ENCODE results near the gene MAGI3. TPM values are rescaled to one million over a fixed set of nuclear protein-coding genes. Genes with fewer than 3 reads are reported as not detected.

The MAGI3 gene
- total RNA-seq, 1 experiment from 2014 or later, result 27.6 TPM

DNA sequence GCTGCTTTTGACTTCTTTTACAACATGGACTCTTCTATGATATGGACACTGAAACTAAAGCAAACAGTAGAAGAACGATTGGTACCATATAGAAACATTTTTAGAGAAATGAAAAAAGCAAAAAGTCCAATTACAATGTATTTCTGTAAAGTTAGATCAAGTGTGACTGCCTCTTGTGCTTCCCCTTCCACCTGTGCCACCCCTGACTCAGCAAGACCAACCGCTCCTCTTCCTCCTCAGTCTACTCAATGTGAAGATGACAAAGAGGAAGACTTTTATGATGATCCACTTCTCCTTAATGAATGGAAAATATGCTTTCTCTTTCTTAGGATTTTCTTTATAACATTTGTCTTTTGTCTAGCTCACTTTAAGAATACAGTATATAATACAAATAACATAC, 302.0 kb downstream of the MAGI3 start:
- H3K27ac Mint-ChIP-seq (ENCODE audit: unreplicated experiment), result no peak overlapping the region
- Histone ChIP-seq H3K4me3 (ENCODE audit: low read depth, low read length) (no peak overlapping the region), H3K27me3 (replicated peaks; ENCODE audit: control insufficient read depth, insufficient read depth, low read length) (no peaks in the 10 kb centered on the region), H3K36me3 (ENCODE audit: control insufficient read depth, insufficient read depth, low read length) (no peaks in the 10 kb centered on the region), H3K9me3 (peaks cover 3% of the 10 kb centered on the region; the same call in 1 of the 2 replicates), H3K4me1 (no peaks in the 10 kb centered on the region)
- no peak overlapping the region for H3K4me3 Mint-ChIP-seq (ENCODE audit: unreplicated experiment)
- H3K27me3 Mint-ChIP-seq (ENCODE audit: insufficient read depth, unreplicated experiment), result no peaks in the 10 kb centered on the region
- no TSS peak for BruUV-seq (replicated peaks)
- intact Hi-C loops (cut with micrococcal nuclease; ENCODE audit: unreplicated experiment), result no loop called here
- POLR2A ChIA-PET, result no interaction called here
- CTCF ChIA-PET, result no interaction called here
- no peaks in the 10 kb centered on the region for H3K4me1 Mint-ChIP-seq (ENCODE audit: low read depth, unreplicated experiment)
- H3K36me3 Mint-ChIP-seq (ENCODE audit: insufficient read depth, unreplicated experiment), result peaks cover 32% of the 10 kb centered on the region
- TF ChIP-seq CTCF (IDR thresholded peaks at IDR 0.05; ENCODE audit: insufficient read depth in 1 of 2, low read depth in 1 of 2, low read length in 1 of 2, severe bottlenecking in 1 of 2, unreplicated experiment in 1 of 2), result no peak
- H3K9me3 Mint-ChIP-seq (ENCODE audit: unreplicated experiment), result peaks cover 44% of the 10 kb centered on the region
- DNase-seq, result no peak

DNA sequence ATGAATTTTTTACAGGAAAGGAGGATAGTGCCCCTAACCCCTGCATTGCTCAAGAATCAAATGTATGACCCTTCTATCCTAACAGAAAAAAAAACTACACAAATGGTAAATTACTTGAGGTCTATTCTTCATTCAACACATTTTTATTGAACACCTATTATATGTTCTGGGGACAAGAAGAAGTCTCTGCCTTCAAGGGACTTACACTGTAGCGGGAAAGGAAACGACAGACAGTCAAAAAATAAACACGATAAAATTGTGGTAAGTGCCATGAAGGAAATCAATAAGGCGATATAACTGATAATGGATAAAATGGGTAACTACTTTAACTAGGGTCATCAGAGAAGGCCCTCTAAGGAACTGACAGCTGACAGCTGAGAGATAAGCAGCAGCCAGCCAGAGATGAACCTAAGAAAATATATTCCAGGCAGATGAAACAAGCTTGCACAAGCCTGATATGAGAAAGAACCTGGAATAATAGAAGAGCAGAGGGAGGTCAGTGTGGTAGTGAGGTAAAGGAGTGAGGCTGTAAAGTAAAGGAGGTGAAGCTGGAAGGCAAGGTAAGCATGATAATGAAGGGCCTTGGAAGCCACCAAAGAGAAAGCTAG, 302.6 kb downstream of the MAGI3 start:
- Mint-ChIP-seq H3K4me3 (ENCODE audit: unreplicated experiment) (no peak overlapping the region), H3K27ac (ENCODE audit: unreplicated experiment) (no peak overlapping the region), H3K36me3 (ENCODE audit: insufficient read depth, unreplicated experiment) (peaks cover 32% of the 10 kb centered on the region), H3K4me1 (ENCODE audit: low read depth, unreplicated experiment) (no peaks in the 10 kb centered on the region), H3K27me3 (ENCODE audit: insufficient read depth, unreplicated experiment) (no peaks in the 10 kb centered on the region), H3K9me3 (ENCODE audit: unreplicated experiment) (peaks cover 44% of the 10 kb centered on the region)
- intact Hi-C loops (cut with micrococcal nuclease; ENCODE audit: unreplicated experiment), result no loop called here
- BruUV-seq (replicated peaks), result no TSS peak
- Histone ChIP-seq H3K4me3 (ENCODE audit: low read depth, low read length) (no peak overlapping the region), H3K9me3 (peaks cover 3% of the 10 kb centered on the region; the same call in 1 of the 2 replicates), H3K4me1 (no peaks in the 10 kb centered on the region), H3K36me3 (ENCODE audit: control insufficient read depth, insufficient read depth, low read length) (no peaks in the 10 kb centered on the region), H3K27me3 (replicated peaks; ENCODE audit: control insufficient read depth, insufficient read depth, low read length) (no peaks in the 10 kb centered on the region)
- ChIA-PET CTCF (no interaction called here), POLR2A (no interaction called here)
- TF ChIP-seq CTCF (IDR thresholded peaks at IDR 0.05; ENCODE audit: insufficient read depth in 1 of 2, low read depth in 1 of 2, low read length in 1 of 2, severe bottlenecking in 1 of 2, unreplicated experiment in 1 of 2), result no peak
- DNase-seq, result no peak

- H3K9me3 ChIP-seq, result peaks cover 3% of the 10 kb centered on the region; the same call in 1 of the 2 replicates
- peaks cover 44% of the 10 kb centered on the region for H3K9me3 Mint-ChIP-seq (ENCODE audit: unreplicated experiment)
- ChIA-PET CTCF (no interaction called here), POLR2A (no interaction called here)
- H3K4me1 ChIP-seq, result no peaks in the 10 kb centered on the region
- H3K36me3 Mint-ChIP-seq (ENCODE audit: insufficient read depth, unreplicated experiment), result peaks cover 28% of the 10 kb centered on the region
- H3K36me3 ChIP-seq (ENCODE audit: control insufficient read depth, insufficient read depth, low read length), result no peaks in the 10 kb centered on the region
- intact Hi-C loops (cut with micrococcal nuclease; ENCODE audit: unreplicated experiment), result no loop called here
- H3K27me3 Mint-ChIP-seq (ENCODE audit: insufficient read depth, unreplicated experiment), result no peaks in the 10 kb centered on the region
- H3K27ac Mint-ChIP-seq (ENCODE audit: unreplicated experiment), result no peak overlapping the region
- no peak overlapping the region for H3K4me3 Mint-ChIP-seq (ENCODE audit: unreplicated experiment)
- no peaks in the 10 kb centered on the region for H3K27me3 ChIP-seq (replicated peaks; ENCODE audit: control insufficient read depth, insufficient read depth, low read length)
- no peak overlapping the region for H3K4me3 ChIP-seq (ENCODE audit: low read depth, low read length)
- H3K4me1 Mint-ChIP-seq (ENCODE audit: low read depth, unreplicated experiment), result no peaks in the 10 kb centered on the region
- DNase-seq, result no peak
- no TSS peak for BruUV-seq (replicated peaks)
- TF ChIP-seq CTCF (IDR thresholded peaks at IDR 0.05; ENCODE audit: insufficient read depth in 1 of 2, low read depth in 1 of 2, low read length in 1 of 2, severe bottlenecking in 1 of 2, unreplicated experiment in 1 of 2), result no peak
Observed at GRCh38 chr1:113694910-113695309, 304.6 kb downstream of the MAGI3 start.
